Occipital lobe (tissue), 2 donors: ENCODE data around the gene NEMP1. TPM values are rescaled to one million over a fixed set of nuclear protein-coding genes. Genes with fewer than 3 reads are reported as not detected.
"Not testable (repeated sequence)": the region's sequence is repeated elsewhere in the genome, so short reads cannot be mapped to it uniquely, and the experiment has no call there.

Experiments used
- DNase-seq: peaks from one replicate; lab custom pipeline; 2025; lab: John Stamatoyannopoulos, UW
- total RNA-seq: library from RNA; depleted of rRNA; stranded (reverse); fragments of >200 nt; gene quantifications from one replicate; pipeline ENCODE4 v1.2.3, GENCODE V29; 2014

Gene NEMP1
- total RNA-seq, 1 donor from 2014 or later = 7.6 TPM

GRCh38 chr12:57057067-57057751, 21.4 kb downstream of the NEMP1 start:
- DNase-seq = no peak

GRCh38 chr12:57055824-57056223, 22.8 kb downstream of the NEMP1 start:
- DNase-seq = no peak

GRCh38 chr12:57053901-57054300, 24.7 kb downstream of the NEMP1 start:
- not testable (repeated sequence) for DNase-seq

GRCh38 chr12:57053146-57053545, 25.4 kb downstream of the NEMP1 start:
- not testable (repeated sequence) for DNase-seq

- no peak for DNase-seq
Observed at GRCh38 chr12:57051011-57051410, 27.6 kb downstream of the NEMP1 start.

- no peak for DNase-seq
Observed at GRCh38 chr12:57049890-57050289, 28.7 kb downstream of the NEMP1 start, which contains the start of gene MYO1A. Gene MYO1A, minus strand, starts transcription at chr12:57050129. Its CDS starts 1,806 bp downstream, at chr12:57048323.

GRCh38 chr12:57049119-57049446, 29.5 kb downstream of the NEMP1 start:
- DNase-seq = no peak

GRCh38 chr12:57048423-57049118, 30.0 kb downstream of the NEMP1 start:
- no peak for DNase-seq

- DNase-seq = no peak
Observed at GRCh38 chr12:57047981-57048380, 30.6 kb downstream of the NEMP1 start.

GRCh38 chr12:57046947-57047890, 31.4 kb downstream of the NEMP1 start:
- DNase-seq = no peak

GRCh38 chr12:57046086-57046791, 32.4 kb downstream of the NEMP1 start:
- no peak for DNase-seq

GRCh38 chr12:57044889-57045288, 33.7 kb downstream of the NEMP1 start:
- no peak for DNase-seq

- DNase-seq = no peak
Observed at GRCh38 chr12:57044468-57044867, 34.1 kb downstream of the NEMP1 start.

GRCh38 chr12:57042695-57043094, 35.9 kb downstream of the NEMP1 start:
- DNase-seq = no peak

- DNase-seq = no peak
Observed at GRCh38 chr12:57040750-57041149, 37.8 kb downstream of the NEMP1 start.

- DNase-seq = no peak
Observed at GRCh38 chr12:57040211-57040610, 38.4 kb downstream of the NEMP1 start.

GRCh38 chr12:57039016-57039798, 39.4 kb downstream of the NEMP1 start:
- no peak for DNase-seq

GRCh38 chr12:57037264-57037663, 41.3 kb downstream of the NEMP1 start:
- DNase-seq = no peak

- DNase-seq = no peak
Observed at GRCh38 chr12:57033431-57033830, 45.2 kb downstream of the NEMP1 start.

- no peak for DNase-seq
Observed at GRCh38 chr12:57031789-57032188, 46.8 kb downstream of the NEMP1 start.
